Kidney epithelial cell (primary cell): ENCODE measurements around the gene CUX1. TPM values are rescaled to one million over a fixed set of nuclear protein-coding genes. Genes with fewer than 3 reads are reported as not detected.
"Not testable (repeated sequence)": the region's sequence is repeated elsewhere in the genome, so short reads cannot be mapped to it uniquely, and the experiment has no call there.

Experiments
- DNase-seq: peaks from one replicate; pipeline ENCODE4 v3.0.0-alpha.2; 2010; ENCODE audit warnings: low read depth
- H3K27me3 ChIP-seq: 2 replicates; pipeline ENCODE4 v1.6.0; 2011; ENCODE audit warnings: low read length; ENCODE audit not compliant: control insufficient read depth, insufficient read depth
- H3K36me3 ChIP-seq: 2 replicates; pipeline ENCODE4 v1.5.1; 2011; ENCODE audit warnings: low read length; ENCODE audit not compliant: control insufficient read depth, insufficient read depth
- H3K4me3 ChIP-seq: 2 replicates; pipeline ENCODE4 v1.5.1; 2011; ENCODE audit warnings: low read depth, mild to moderate bottlenecking, control low read depth, low read length
- CTCF ChIP-seq: IDR thresholded peaks from 2 replicates; pipeline ENCODE4 v1.5.1; 2011; ENCODE audit warnings: mild to moderate bottlenecking, moderate library complexity, low read length, control low read depth, inconsistent platforms; ENCODE audit not compliant: insufficient read depth, poor library complexity, severe bottlenecking
- total RNA-seq: library from RNA; depleted of rRNA; stranded (reverse); fragments of >200 nt; gene quantifications from 2 replicates; pipeline ENCODE4 v1.2.3, GENCODE V29; 2015

Gene CUX1
- total RNA-seq, 1 donor from 2014 or later, result 56.7 TPM

- H3K36me3 ChIP-seq, result no peaks in the 10 kb centered on the region
- no peak overlapping the region for H3K4me3 ChIP-seq
- TF ChIP-seq CTCF, result no peak
- peaks cover 18% of the 10 kb centered on the region for H3K27me3 ChIP-seq
- DNase-seq, result no peak
These were observed 478.7 kb downstream of the CUX1 start for GRCh38 chr7:102296179-102296438.

- no peak for TF ChIP-seq CTCF
- Histone ChIP-seq H3K27me3 (peaks cover 19% of the 10 kb centered on the region), H3K36me3 (no peaks in the 10 kb centered on the region), H3K4me3 (no peak overlapping the region)
- DNase-seq, result no peak
These were observed 479.1 kb downstream of the CUX1 start for GRCh38 chr7:102296514-102296913.

DNA sequence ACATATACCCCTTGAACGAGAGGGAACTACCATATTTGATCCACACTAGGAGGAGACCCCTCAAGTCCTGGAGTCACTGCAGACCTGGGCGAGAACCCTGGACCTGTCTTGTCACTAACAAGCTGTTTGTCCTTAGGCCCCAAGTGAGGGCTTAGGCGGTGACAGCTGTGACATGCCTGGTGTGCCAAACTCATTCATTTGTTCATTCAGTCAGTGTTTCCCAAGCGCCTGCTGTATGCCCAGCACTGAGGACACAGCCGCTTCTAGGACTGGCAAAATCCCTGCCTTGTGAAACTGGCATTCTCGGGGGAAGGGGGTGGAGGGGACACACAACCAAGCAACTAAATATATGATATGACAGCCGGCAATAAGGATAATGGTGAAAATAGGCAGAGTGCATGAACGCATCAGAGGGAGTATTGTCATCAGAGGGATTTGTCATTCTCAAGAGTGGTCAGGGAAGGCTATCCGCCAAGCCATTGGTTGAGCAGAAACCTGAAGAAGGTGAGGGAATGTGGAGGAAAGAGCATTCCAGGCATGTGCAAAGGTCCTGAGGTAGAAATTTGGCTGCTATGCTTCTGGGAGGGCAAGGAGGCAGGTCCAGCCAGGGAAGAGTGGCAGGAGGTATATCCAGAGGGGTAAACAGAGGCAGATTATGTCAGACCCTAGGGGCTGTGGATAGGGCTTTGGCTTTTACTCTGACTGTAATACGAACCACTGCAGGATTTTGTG lies 480.2 kb downstream of the CUX1 start:
- TF ChIP-seq CTCF, result no peak
- Histone ChIP-seq H3K36me3 (no peaks in the 10 kb centered on the region), H3K4me3 (no peak overlapping the region), H3K27me3 (peaks cover 19% of the 10 kb centered on the region)
- no peak for DNase-seq

GRCh38 chr7:102300643-102301221 lies 483.3 kb downstream of the CUX1 start:
- no peak for TF ChIP-seq CTCF
- Histone ChIP-seq H3K36me3 (no peaks in the 10 kb centered on the region), H3K4me3 (no peak overlapping the region), H3K27me3 (peaks cover 17% of the 10 kb centered on the region)
- DNase-seq, result no peak

GRCh38 chr7:102301367-102301766 lies 483.9 kb downstream of the CUX1 start:
- H3K4me3 ChIP-seq, H3K36me3 ChIP-seq, DNase-seq: not testable (repeated sequence)
- H3K27me3 ChIP-seq, result peaks cover 17% of the 10 kb centered on the region

- DNase-seq, result no peak
- Histone ChIP-seq H3K4me3 (no peak overlapping the region), H3K36me3 (no peaks in the 10 kb centered on the region), H3K27me3 (peaks cover 17% of the 10 kb centered on the region)
- TF ChIP-seq CTCF, result no peak
These were observed 484.6 kb downstream of the CUX1 start for GRCh38 chr7:102302025-102302424.
